ENCODE data around the gene NR3C1. TPM values are rescaled to one million over a fixed set of nuclear protein-coding genes. Genes with fewer than 3 reads are reported as not detected.

Gene NR3C1
- total and polyA plus RNA-seq, 2 of the 13 experiments (the other 11 are each of a cell fraction or from before 2014, with no cell fraction given), result 10.0 to 24.3 TPM

DNA sequence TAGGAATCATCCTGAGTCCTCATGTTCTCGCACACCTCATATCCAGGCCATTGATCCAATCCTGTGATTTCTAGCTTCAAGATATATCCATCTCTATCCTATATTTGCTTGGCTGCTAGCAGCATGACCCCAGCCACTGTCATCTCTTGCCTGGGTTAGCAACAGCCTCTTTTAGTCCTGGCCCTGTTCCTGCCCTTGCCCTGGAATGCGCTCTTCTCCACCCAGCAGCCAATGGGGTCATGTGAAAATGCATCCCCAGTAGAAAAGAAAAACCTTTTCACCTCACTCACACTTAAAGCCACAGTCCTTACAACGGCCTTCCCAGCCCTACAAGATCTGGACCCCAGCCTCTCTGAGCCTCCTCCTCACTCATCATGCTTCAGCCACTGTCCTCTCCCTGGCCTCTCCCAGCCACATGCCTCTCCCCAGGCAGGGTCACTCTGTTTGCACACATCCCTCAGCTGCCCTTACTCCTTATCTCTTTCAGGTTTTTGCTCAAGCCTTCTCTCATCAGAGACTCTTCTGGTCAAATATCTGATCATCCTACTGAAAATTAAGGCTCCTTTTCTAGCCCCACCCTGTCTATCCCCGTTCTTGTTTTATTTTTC lies 34.3 kb upstream of the NR3C1 start (continued):
- TF ChIP-seq, protein P1, sequence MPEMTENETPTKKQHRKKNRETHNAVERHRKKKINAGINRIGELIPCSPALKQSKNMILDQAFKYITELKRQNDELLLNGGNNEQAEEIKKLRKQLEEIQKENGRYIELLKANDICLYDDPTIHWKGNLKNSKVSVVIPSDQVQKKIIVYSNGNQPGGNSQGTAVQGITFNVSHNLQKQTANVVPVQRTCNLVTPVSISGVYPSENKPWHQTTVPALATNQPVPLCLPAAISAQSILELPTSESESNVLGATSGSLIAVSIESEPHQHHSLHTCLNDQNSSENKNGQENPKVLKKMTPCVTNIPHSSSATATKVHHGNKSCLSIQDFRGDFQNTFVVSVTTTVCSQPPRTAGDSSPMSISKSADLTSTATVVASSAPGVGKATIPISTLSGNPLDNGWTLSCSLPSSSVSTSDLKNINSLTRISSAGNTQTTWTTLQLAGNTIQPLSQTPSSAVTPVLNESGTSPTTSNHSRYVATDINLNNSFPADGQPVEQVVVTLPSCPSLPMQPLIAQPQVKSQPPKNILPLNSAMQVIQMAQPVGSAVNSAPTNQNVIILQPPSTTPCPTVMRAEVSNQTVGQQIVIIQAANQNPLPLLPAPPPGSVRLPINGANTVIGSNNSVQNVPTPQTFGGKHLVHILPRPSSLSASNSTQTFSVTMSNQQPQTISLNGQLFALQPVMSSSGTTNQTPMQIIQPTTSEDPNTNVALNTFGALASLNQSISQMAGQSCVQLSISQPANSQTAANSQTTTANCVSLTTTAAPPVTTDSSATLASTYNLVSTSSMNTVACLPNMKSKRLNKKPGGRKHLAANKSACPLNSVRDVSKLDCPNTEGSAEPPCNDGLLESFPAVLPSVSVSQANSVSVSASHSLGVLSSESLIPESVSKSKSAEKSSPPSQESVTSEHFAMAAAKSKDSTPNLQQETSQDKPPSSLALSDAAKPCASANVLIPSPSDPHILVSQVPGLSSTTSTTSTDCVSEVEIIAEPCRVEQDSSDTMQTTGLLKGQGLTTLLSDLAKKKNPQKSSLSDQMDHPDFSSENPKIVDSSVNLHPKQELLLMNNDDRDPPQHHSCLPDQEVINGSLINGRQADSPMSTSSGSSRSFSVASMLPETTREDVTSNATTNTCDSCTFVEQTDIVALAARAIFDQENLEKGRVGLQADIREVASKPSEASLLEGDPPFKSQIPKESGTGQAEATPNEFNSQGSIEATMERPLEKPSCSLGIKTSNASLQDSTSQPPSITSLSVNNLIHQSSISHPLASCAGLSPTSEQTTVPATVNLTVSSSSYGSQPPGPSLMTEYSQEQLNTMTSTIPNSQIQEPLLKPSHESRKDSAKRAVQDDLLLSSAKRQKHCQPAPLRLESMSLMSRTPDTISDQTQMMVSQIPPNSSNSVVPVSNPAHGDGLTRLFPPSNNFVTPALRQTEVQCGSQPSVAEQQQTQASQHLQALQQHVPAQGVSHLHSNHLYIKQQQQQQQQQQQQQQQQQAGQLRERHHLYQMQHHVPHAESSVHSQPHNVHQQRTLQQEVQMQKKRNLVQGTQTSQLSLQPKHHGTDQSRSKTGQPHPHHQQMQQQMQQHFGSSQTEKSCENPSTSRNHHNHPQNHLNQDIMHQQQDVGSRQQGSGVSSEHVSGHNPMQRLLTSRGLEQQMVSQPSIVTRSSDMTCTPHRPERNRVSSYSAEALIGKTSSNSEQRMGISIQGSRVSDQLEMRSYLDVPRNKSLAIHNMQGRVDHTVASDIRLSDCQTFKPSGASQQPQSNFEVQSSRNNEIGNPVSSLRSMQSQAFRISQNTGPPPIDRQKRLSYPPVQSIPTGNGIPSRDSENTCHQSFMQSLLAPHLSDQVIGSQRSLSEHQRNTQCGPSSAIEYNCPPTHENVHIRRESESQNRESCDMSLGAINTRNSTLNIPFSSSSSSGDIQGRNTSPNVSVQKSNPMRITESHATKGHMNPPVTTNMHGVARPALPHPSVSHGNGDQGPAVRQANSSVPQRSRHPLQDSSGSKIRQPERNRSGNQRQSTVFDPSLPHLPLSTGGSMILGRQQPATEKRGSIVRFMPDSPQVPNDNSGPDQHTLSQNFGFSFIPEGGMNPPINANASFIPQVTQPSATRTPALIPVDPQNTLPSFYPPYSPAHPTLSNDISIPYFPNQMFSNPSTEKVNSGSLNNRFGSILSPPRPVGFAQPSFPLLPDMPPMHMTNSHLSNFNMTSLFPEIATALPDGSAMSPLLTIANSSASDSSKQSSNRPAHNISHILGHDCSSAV (CRISPR knock-in tag; IDR thresholded peaks at IDR 0.05; ENCODE audit: borderline replicate concordance), result no peak

DNA sequence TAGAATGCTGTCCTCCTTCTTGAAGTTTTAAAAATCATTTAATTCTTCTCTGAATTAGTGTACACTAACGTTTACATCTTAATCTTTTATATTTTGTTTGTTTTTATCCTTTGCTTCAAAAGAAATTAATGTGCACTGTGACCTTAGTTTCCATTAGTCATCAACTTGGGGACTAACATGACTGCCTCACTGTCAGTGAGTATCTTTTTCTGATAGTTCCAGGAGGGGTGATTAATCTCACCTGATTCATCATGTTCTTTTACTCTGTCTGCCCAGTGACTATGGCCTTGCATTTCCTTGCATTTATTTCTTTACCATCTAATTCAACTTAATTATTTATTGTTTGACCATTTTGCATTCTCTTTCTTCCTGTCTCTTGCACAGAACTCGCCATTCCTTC lies 33.4 kb upstream of the NR3C1 start:
- Histone ChIP-seq H3K4me2 (ENCODE audit: low read depth, low read length) (no peak overlapping the region), H3K79me2 (ENCODE audit: insufficient read depth, low read length) (no peaks in the 10 kb centered on the region), H2AFZ (ENCODE audit: low read length) (no peak overlapping the region), H3K9me3 (ENCODE audit: low read length) (no peaks in the 10 kb centered on the region), H3K4me3 (replicated peaks in 1 of 3; ENCODE audit: insufficient read depth in 1 of 3, low read depth in 2 of 3, low read length in 3 of 3) (no peak overlapping the region), H4K20me1 (ENCODE audit: insufficient read depth, low read length) (no peaks in the 10 kb centered on the region), H3K27ac (ENCODE audit: extremely low read length, insufficient read depth, low read length) (no peak overlapping the region), H3K9ac (ENCODE audit: insufficient read depth, low read depth, low read length) (no peak overlapping the region), H3K36me3 (replicated peaks in 1 of 2; ENCODE audit: control insufficient read depth in 1 of 2, insufficient read depth in 2 of 2, low read length in 2 of 2) (no peaks in the 10 kb centered on the region), H3K4me1 (ENCODE audit: insufficient read depth, low read length) (peaks cover 32% of the 10 kb centered on the region), H3K27me3 (ENCODE audit: control insufficient read depth in 1 of 2, insufficient read depth in 2 of 2, low read length in 2 of 2) (peaks cover 0 to 6% of the 10 kb centered on the region in 2 experiments; a peak in 3 of 5 replicates)
- ATAC-seq (no peak), DNase-seq (ENCODE audit: low spot score) (no peak), FAIRE-seq (no peak)
- no TSS peak for BruUV-seq (replicated peaks)
- ChIA-PET POLR2A (no interaction called here), CTCF (ENCODE audit: low intra/inter-chr PET ratio, low total read pairs) (no interaction called here)
- in situ Hi-C loops (cut with HindIII; ENCODE audit: extremely low pct_ligation_motif_present, low pct_unique_long_range_greater_than_20kb), result loop anchor here (25.0 kb wide), 1 partner anchor 375 kb away; the partner anchor contains the start of gene HMHB1
- intact Hi-C loops (cut with micrococcal nuclease; ENCODE audit: unreplicated experiment), result no loop called here
- WGBS (ENCODE audit: low lambda C conversion rate), result 10% methylated on average over 2 of the region's 2 CpGs
- TF ChIP-seq, protein P2, sequence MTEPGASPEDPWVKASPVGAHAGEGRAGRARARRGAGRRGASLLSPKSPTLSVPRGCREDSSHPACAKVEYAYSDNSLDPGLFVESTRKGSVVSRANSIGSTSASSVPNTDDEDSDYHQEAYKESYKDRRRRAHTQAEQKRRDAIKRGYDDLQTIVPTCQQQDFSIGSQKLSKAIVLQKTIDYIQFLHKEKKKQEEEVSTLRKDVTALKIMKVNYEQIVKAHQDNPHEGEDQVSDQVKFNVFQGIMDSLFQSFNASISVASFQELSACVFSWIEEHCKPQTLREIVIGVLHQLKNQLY (CRISPR knock-in tag; IDR thresholded peaks at IDR 0.05), result no peak
- TF ChIP-seq REL (CRISPR knock-in tag; conservative IDR thresholded peaks at IDR 0.05), result no peak
- TF ChIP-seq ZSCAN21 (CRISPR knock-in tag; IDR thresholded peaks at IDR 0.05; ENCODE audit: borderline replicate concordance), result no peak
- TF ChIP-seq LCORL (IDR thresholded peaks at IDR 0.05), result no peak
- no peak for TF ChIP-seq LCORL (CRISPR knock-in tag; IDR thresholded peaks at IDR 0.05)
- TF ChIP-seq, protein P3, sequence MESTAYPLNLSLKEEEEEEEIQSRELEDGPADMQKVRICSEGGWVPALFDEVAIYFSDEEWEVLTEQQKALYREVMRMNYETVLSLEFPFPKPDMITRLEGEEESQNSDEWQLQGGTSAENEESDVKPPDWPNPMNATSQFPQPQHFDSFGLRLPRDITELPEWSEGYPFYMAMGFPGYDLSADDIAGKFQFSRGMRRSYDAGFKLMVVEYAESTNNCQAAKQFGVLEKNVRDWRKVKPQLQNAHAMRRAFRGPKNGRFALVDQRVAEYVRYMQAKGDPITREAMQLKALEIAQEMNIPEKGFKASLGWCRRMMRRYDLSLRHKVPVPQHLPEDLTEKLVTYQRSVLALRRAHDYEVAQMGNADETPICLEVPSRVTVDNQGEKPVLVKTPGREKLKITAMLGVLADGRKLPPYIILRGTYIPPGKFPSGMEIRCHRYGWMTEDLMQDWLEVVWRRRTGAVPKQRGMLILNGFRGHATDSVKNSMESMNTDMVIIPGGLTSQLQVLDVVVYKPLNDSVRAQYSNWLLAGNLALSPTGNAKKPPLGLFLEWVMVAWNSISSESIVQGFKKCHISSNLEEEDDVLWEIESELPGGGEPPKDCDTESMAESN (CRISPR knock-in tag; conservative IDR thresholded peaks at IDR 0.05), result no peak
- no peak for TF ChIP-seq ZBTB20 (CRISPR knock-in tag; IDR thresholded peaks at IDR 0.05; ENCODE audit: borderline replicate concordance, low read depth)
- TF ChIP-seq, protein P4, sequence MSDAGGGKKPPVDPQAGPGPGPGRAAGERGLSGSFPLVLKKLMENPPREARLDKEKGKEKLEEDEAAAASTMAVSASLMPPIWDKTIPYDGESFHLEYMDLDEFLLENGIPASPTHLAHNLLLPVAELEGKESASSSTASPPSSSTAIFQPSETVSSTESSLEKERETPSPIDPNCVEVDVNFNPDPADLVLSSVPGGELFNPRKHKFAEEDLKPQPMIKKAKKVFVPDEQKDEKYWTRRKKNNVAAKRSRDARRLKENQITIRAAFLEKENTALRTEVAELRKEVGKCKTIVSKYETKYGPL (CRISPR knock-in tag; IDR thresholded peaks at IDR 0.05), result no peak
- TF ChIP-seq HDAC2 (CRISPR knock-in tag; IDR thresholded peaks at IDR 0.05), result no peak
- no peak for TF ChIP-seq ARHGAP35 (CRISPR knock-in tag; IDR thresholded peaks at IDR 0.05; ENCODE audit: borderline replicate concordance)

Data from HepG2 (cell line).